GM18519 (cell line): ENCODE measurements around the gene CARD6.
A peak's percentile ranks its signal among the peaks of the same experiment; 100 is the strongest.
"Not testable (repeated sequence)": the region's sequence is repeated elsewhere in the genome, so short reads cannot be mapped to it uniquely, and the experiment has no call there.

Experiments
- ATAC-seq: cut with Tn5 transposase; IDR thresholded peaks from one replicate; pipeline ENCODE4 v1.9.1; 2021; ENCODE audit warnings: mild to moderate bottlenecking, moderate library complexity; ENCODE audit not compliant: unreplicated experiment, low FRiP score

The CARD6 gene

DNA sequence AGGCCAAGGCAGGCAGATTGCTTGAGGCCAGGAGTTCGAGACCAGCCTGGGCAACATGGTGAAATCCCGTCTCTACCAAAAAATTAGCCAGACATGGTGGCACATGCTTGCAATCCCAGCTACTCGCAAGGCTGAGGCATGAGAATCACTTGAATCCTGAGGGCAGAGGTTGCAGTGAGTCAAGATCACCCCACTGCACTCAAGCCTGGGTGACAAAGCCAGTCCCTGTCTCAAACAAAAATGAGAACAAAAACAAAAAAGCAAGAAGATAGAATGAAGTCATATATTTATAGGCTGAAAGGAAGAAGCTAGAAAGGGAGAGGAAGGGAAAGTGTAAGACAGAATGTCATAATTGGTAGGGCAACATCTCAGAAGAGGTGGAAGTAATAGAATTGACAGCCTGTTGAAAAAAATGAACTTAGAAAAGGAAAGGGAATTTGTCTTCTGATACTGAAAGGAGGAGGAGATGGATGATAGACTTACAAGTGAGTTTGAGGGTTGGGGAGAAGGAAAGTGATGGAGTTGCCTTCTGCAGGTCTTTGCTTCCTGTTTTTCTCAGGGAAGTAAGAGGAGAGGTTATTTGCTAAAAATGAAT lies 32.2 kb downstream of the CARD6 start:
- ATAC-seq = no peak

DNA sequence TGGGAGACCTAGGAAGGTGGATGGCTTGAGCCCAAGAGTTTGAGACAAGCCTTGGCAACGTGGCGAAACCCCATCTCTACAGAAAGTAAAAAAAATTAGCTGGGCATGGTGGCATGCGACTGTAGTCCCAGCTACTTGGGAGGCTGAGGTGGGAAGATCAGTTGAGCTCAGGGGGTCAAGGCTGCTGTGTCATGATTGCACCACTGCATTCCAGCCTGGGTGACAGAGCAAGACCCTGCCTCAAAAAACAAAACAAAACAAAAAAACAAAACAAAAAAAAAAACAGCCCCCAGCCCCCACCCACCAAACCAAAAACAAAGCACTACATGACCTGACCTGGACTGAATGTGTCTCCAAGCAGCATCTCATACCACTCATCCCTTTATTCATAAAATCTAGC lies 34.8 kb downstream of the CARD6 start:
- ATAC-seq = no peak

DNA sequence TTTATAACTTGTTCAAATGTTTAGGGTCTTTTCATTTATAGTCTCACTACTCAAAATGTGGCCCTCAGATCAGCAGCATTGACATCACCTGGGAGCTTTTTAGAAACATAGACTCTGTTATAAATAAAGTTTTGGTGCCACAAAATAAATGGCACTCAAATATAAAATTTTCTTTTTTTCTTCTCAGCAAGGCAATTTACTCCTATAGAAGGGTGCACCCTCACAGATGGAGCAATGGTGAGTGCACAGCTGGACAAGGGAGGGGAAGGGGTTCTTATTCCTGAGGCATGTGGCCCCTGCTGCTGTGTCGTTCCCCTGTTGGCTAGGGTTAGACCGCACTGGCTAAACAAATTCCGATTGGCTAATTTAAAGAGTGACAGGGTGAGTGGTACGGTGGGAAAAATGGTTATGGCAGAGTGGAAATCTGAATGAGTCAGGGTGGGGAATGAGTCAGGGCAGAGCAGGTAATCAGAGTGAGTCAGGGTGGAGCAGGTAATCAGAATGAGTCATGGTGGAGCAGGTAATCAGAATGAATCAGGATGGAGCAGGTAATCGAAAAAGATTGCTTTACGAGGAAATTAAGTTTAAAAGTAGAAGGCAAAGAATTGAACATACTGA lies 36.3 kb downstream of the CARD6 start:
- no peak for ATAC-seq

DNA sequence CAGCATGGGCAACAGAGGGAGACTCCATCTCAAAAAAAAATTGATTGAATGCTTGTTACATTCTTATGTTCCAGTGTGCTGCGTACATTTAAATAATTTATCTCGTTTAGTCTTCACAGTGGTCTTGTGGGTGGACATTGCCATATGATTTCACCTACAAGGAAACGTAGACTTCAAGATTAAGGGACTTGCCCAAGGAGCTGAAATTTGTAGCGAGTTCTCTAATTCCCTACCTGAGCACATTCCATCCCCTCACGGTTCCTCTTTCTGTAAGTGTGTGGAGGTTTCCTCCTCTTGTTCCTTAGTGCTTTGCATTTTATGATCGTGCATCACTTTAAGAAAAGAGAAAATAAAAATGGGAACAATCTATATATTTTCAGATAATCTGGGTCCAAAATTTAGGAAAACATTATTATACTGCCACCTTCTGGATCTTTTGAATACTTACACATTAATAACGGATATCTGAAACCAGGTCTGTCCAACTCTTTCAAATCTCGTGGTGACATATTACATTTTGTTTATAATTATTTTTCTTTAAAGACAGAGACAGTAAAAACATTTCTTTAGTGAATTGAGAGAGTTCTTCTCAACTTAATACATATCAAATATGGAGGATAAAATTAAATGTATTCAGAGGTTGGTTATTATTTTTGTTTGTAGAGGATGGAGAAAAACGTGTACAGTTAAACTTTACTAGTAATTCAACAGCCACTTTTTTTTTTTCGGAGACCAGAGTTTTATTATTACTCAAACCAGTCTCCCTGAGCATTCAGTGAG lies 38.2 kb downstream of the CARD6 start:
- no peak for ATAC-seq

DNA sequence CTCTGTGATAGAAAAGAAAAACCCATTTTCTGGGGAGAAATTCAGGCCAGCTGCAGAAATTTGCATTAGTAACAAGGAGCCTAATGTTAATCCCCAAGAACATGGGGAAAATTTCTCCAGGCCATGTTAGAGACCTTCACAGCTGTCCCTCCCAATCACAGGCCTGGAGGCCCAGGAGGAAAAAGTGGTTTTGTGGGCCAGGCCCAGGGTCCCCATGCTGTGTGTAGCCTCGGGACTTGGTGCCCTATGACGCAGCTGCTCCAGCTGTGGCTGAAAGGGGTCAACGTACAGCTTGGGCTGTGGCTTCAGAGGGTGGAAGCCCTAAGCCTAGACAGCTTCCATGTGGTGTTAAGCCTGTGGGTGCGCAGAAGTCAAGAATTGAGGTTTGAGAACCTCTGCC lies 41.1 kb downstream of the CARD6 start:
- no peak for ATAC-seq

DNA sequence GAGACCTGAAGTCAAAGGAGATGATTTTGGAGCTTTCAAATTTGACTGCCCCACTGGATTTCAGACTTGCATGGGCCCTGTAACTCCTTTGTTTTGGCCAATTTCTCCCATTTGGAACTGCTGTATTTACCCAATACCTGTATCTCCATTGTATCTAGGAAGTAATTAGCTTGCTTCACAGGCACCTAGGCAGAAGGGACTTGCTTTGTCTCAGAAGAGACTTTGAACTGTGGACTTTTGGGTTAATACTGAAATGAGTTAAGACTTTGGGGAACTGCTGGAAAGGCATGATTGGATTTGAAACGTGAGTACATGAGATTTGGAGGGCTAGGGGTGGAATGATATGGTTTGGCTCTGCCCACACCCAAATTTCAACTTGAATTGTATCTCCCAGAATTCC lies 41.9 kb downstream of the CARD6 start:
- ATAC-seq = not testable (repeated sequence)

DNA sequence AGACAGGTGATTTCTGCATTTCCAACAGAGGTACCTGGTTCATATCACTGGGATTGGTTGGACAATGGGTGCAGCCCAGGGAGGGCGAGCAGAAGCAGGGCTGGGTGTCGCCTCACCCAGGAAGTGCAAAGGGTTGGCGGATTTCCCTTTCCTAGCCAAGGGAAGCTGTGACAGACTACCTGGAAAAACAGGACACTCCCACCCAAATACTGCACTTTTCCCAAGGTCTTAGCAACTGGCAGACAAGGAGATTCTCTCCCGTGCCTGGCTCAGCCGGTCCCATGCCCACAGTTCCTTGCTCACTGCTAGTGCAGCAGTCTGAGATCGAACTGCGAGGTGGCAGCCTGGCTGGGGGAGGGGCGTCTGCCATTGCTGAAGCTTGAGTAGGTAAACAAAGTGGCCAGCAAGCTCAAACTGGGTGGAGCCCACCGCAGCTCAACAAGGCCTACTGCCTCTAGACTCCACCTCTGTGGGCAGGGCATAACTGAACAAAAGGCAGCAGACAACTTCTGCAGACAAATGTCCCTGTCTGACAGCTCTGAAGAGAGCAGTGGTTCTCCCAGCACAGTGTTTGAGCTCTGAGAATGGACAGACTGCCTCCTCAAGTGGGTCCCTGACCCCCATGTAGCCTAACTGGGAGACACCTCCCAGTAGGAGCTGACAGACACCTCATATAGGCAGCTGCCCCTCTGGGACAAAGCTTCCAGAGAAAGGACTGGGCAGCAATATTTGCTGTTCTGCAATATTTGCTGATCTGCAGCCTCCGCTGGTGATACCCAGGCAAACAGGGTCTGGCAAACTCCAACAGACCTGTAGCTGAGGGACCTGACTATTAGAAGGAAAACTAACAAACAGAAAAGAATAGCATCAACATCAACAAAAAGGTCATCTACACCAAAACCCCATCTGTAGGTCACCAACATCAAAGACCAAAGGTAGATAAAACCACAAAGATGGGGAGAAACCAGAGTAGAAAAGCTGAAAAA lies 54.6 kb downstream of the CARD6 start:
- not testable (repeated sequence) for ATAC-seq

DNA sequence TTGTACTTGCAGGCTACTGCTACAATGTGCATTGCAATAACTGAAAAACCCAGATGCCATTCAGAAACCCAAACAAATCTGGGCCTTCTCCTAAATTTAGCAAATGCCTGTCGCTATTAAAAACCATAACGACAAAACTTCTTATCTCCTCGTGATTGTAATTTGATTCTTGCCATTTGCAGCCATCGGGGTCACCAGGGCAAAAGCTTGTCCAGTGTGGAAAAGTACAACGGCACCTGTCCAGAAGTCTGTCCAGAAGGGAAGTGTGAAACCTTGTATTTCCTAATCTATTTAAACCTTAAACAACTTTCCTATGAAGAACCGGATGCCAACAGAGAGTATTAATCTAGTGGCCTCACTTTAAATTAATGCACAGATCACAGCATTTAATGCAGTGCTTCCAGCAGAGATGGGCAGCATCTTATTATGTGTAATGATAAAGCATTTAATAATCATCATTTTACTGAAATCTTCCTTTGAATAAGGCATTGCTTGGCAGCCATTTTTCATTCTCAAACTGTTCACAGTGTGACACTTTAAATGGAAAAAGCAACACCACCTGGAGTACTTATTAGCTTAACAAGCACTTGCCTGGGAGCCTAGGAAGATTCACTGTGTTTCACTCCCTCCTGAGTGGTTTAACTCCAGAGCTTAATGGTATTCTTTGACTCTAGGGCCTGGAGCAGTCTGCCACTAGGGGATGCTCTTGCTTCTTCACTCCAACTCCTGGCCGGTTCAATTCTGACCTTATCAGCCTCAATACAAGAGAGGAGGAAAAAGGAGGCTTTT lies 63.2 kb downstream of the CARD6 start:
- peak; percentile 91 for ATAC-seq

DNA sequence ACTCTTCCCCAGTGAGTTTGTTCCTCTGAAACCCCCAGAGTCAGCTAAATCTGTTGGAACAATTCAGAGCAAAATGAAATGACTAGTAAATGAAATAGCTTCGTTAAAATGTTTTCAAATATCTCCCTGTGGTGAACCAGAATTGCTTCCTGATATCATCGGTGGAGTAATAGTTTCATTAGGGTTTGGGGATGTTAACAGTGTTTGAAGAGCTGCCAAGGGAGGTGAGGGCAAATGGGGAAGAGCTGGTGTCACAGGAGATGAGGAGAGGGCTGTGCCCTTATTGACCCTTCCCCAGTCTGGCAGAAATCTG lies 63.8 kb downstream of the CARD6 start:
- no peak for ATAC-seq

DNA sequence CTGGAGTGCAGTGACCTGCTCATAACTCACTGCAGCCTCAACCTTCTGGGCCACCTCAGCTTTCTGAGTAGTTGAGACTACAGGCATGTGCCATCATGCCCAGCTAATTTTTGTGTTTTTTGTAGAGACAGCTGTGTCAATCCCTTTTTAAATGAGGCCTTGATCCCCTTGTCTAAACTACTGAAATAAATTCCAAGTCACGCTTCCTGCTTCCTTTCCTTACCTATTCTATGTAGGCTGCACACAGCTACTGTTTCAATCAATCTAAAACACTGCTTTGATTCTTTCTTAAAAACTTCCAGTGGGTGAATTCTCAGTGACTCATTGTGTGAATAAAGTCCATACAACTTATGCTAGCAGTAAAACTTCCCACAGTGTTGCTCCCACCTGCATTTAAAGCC lies 65.2 kb downstream of the CARD6 start:
- ATAC-seq = no peak

DNA sequence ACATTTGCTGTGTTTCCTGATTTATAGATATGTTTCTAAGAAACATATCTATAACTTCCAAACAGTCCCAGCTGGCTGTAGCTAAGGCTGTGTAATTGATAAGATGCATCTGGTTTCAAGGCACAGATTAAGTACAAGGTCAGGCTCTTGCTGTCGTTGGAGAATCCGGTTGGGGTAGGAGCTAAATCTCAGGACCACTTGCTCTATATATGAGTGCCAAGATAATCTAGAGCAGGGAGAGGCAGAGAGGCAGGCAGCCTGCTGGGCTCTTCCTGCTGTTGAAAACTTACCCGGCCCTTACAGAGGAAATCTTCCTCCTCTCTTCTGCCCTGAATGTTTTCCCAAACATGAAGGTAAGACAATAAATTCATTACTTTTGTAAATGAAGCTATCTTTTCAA lies 68.1 kb downstream of the CARD6 start, which contains the start of gene C7:
TSS of gene C7 (plus strand) at position 234 of the 400 bp plus-strand sequence. CDS start at position 348, 114 bp downstream.
- no peak for ATAC-seq

DNA sequence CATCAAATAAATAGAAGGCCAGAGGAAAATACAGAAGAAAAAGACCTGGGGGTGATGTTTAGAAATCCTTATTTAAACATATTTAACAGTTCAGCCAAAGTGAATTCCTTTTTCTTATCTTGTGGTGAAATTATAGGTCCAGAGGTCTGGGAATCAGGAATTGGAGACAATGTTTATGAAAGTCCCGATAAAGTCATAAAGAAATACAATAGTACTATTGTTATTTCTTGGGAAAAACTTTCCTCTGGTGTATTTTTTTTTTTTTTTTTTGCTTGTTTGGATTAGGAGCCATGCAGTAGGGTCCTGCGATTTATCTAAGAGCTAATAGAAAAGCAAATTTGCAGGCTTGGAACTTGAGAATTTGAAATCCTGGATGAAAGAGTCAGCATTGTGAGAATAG lies 68.6 kb downstream of the CARD6 start:
- ATAC-seq = no peak
